B cell (primary cell): ENCODE measurements around the gene MAP3K4. TPM values are rescaled to one million over a fixed set of nuclear protein-coding genes. Genes with fewer than 3 reads are reported as not detected.

ENCODE experiments used
- ATAC-seq: fragments of 200-7000 bp; cut with Tn5 transposase; one replicate; pipeline ENCODE4 v1.10.0; 2021; ENCODE audit warnings: low read depth, mild to moderate bottlenecking, moderate number of reproducible peaks, moderate library complexity
- CTCF ChIA-PET: fragments of 350-600 bp; sonication (Branson Sonifier 250); formaldehyde crosslinking; loops from one replicate; lab custom pipeline; 2021; ENCODE audit warnings: antibody characterized with exemption, inconsistent platforms; lab: Charles Lee
- POLR2A ChIA-PET: fragments of 350-600 bp; sonication (Branson Sonifier 250); formaldehyde crosslinking; loops from one replicate; lab custom pipeline; 2021; ENCODE audit warnings: antibody characterized with exemption; lab: Charles Lee
- DNase-seq: peaks from one replicate; pipeline ENCODE4 v3.0.0; 2013
- H2AFZ ChIP-seq: 2 replicates; pipeline ENCODE4 v1.6.1; 2012; ENCODE audit warnings: mild to moderate bottlenecking, low read depth, low read length; ENCODE audit not compliant: insufficient read depth, poor library complexity, severe bottlenecking
- H3K27ac ChIP-seq, 2 donors: 1 replicate in 1 of 2; 2 replicates in 1 of 2; pipeline ENCODE4 v1.5.1; 2012 to 2013; ENCODE audit warnings: low read length in 2 of 2, mild to moderate bottlenecking in 2 of 2, moderate library complexity in 1 of 2
- H3K27me3 ChIP-seq, 4 experiments: fragments of 200-600 bp in 1 of 4; sonication (generic) in 1 of 4; replicated peaks in 1 of 4; 1 replicate in 2 of 4; 2 replicates in 2 of 4; pipeline versions ENCODE4 v1.6.1 to v1.7.0; 2013 to 2016; ENCODE audit warnings: low read length in 3 of 4, mild to moderate bottlenecking in 2 of 4, mixed read lengths in 1 of 4, moderate library complexity in 1 of 4; ENCODE audit not compliant: insufficient read depth in 4 of 4, control insufficient read depth in 3 of 4; ENCODE audit errors: control extremely low read depth in 1 of 4
- H3K36me3 ChIP-seq, 2 experiments: replicated peaks in 1 of 2; 1 replicate in 1 of 2; 2 replicates in 1 of 2; pipeline versions ENCODE4 v1.6.1 to v1.7.1; 2013; ENCODE audit warnings: low read length in 1 of 2; ENCODE audit not compliant: insufficient read depth in 2 of 2, control insufficient read depth in 1 of 2; ENCODE audit errors: control extremely low read depth in 1 of 2, extremely low read depth in 1 of 2
- H3K4me1 ChIP-seq, 2 donors: fragments of 200-600 bp in 1 of 2; sonication (generic) in 1 of 2; 1 replicate in 1 of 2; 2 replicates in 1 of 2; pipeline versions ENCODE4 v1.5.1 to v1.6.1; 2013 to 2017; ENCODE audit warnings: low read length in 2 of 2; ENCODE audit not compliant: control insufficient read depth in 2 of 2, insufficient read depth in 2 of 2
- H3K4me2 ChIP-seq: replicated peaks from 2 replicates; pipeline ENCODE3; 2012; ENCODE audit warnings: mild to moderate bottlenecking, low read depth, low read length; ENCODE audit not compliant: poor library complexity, severe bottlenecking
- H3K4me3 ChIP-seq, 5 experiments: fragments of 200-600 bp in 1 of 5; sonication (generic) in 1 of 5; 1 replicate in 3 of 5; 2 replicates in 2 of 5; pipeline versions ENCODE4 v1.5.1 to v1.7.0; 2011 to 2016; ENCODE audit warnings: low read length in 4 of 5, mild to moderate bottlenecking in 4 of 5, low read depth in 2 of 5, control low read depth in 1 of 5, moderate library complexity in 1 of 5; ENCODE audit not compliant: insufficient read depth in 1 of 5; ENCODE audit errors: control extremely low read depth in 1 of 5, extremely low read depth in 1 of 5
- H3K79me2 ChIP-seq: fragments of 200-600 bp; sonication (generic); one replicate; pipeline ENCODE4 v1.6.0; 2016; ENCODE audit warnings: low read length; ENCODE audit not compliant: control insufficient read depth, insufficient read depth
- H3K9ac ChIP-seq: fragments of 200-600 bp; sonication (generic); 2 replicates; pipeline ENCODE4 v1.6.1; 2017; ENCODE audit warnings: mild to moderate bottlenecking, low read length, moderate library complexity
- H3K9me3 ChIP-seq, 3 donors: one replicate each; pipeline versions ENCODE4 v1.6.1 to v1.7.1; 2013; ENCODE audit warnings: low read length in 2 of 3; ENCODE audit not compliant: control insufficient read depth in 2 of 3, insufficient read depth in 1 of 3; ENCODE audit errors: control extremely low read depth in 1 of 3
- H4K20me1 ChIP-seq: 2 replicates; pipeline ENCODE4 v1.6.0; 2012; ENCODE audit warnings: mild to moderate bottlenecking, low read length; ENCODE audit not compliant: insufficient read depth, control insufficient read depth, poor library complexity, severe bottlenecking
- H3K27ac Mint-ChIP-seq: one replicate; pipeline ENCODE4 v1.8.0; 2021; ENCODE audit warnings: mixed read lengths
- H3K27me3 Mint-ChIP-seq: one replicate; pipeline ENCODE4 v1.8.0; 2021; ENCODE audit warnings: mixed read lengths
- H3K4me1 Mint-ChIP-seq: one replicate; pipeline ENCODE4 v1.8.0; 2021; ENCODE audit warnings: mixed read lengths
- H3K4me3 Mint-ChIP-seq: one replicate; pipeline ENCODE4 v1.8.0; 2021; ENCODE audit warnings: mixed read lengths
- H3K9me3 Mint-ChIP-seq: one replicate; pipeline ENCODE4 v1.8.0; 2022; ENCODE audit warnings: mixed read lengths; ENCODE audit not compliant: insufficient read depth
- CTCF ChIP-seq: fragments of 200-600 bp; IDR thresholded peaks from one replicate; pipeline ENCODE4 v1.8.0; 2022; ENCODE audit warnings: antibody characterized with exemption, mild to moderate bottlenecking
- EZH2 ChIP-seq: IDR thresholded peaks from 2 replicates; pipeline ENCODE4 v1.6.1; 2012; ENCODE audit warnings: borderline replicate concordance, low read depth, mild to moderate bottlenecking, moderate library complexity, low read length; ENCODE audit not compliant: insufficient read depth, poor library complexity, severe bottlenecking
- WGBS: methylation state at CpG from one replicate; pipeline ENCODE4 v1.1.5; 2013; ENCODE audit warnings: missing lambda C conversion rate; ENCODE audit not compliant: insufficient coverage; 5-methylcytosine and 5-hydroxymethylcytosine counted together
- intact Hi-C: fragments of 100-400 bp; cut with micrococcal nuclease; formaldehyde crosslinking; loops from one replicate; pipeline ENCODE4 v1.10.0; 2022
- polyA minus RNA-seq: library from RNA; depleted of rRNA, polyadenylated mRNA; stranded (reverse); fragments of >200 nt; gene quantifications from 2 replicates; pipeline ENCODE4 v1.2.3, GENCODE V29; 2012
- polyA plus RNA-seq: library from polyadenylated mRNA; depleted of rRNA; stranded (reverse); fragments of >200 nt; gene quantifications from 2 replicates; pipeline ENCODE4 v1.2.3, GENCODE V29; 2012
- total RNA-seq, 2 donors: library from RNA; stranded (reverse); fragments of 120-200 nt in 1 of 2; gene quantifications; 1 replicate in 1 of 2; 2 replicates in 1 of 2; pipeline versions ENCODE4 v1.2.3 to v1.2.4, GENCODE V29; 2013 to 2022

MAP3K4 gene
- total RNA-seq (93.0 and 105 TPM in 2 replicates), polyA plus RNA-seq (19.2 and 24.4 TPM in 2 replicates), polyA minus RNA-seq (38.2 and 52.9 TPM in 2 replicates)
- 36.5 TPM for total RNA-seq (2013)

DNA sequence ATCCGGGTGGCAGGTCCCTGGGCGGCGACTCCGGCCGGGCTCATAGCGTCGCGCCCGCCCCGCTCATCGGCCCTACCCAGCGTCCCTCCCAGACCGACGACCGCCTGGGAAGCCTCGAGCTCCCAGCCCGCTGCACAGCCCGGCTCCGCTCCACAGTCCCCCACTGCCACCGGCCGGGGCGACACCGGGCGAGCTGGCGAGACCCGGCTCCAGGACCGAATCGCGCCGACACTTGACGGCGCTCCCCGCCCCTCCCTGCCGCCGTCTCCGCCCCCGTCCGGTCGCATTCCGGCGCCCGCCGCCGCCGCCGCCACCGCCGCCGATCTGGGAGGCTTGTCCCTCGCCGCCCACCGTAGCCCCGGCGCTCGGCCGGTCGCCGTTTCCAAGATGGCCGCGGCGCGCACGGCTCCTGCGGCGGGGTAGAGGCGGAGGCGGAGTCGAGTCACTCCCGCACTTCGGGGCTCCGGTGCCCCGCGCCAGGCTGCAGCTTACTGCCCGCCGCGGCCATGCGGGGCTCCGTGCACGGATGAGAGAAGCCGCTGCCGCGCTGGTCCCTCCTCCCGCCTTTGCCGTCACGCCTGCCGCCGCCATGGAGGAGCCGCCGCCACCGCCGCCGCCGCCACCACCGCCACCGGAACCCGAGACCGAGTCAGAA, at the start of gene MAP3K4:
Gene MAP3K4 (plus strand): TSS at position 364 of the 655 bp plus-strand sequence. CDS start 163 bp downstream, at position 527.
- DNase-seq (peak; percentile 92), ATAC-seq (peak; percentile 74)
- Mint-ChIP-seq H3K9me3 (no peaks in the 10 kb centered on the region), H3K27ac (peak within 1 kb of the TSS; percentile 95), H3K27me3 (peaks cover 10% of the 10 kb centered on the region), H3K4me3 (peak within 1 kb of the TSS; percentile 99), H3K4me1 (peaks cover 38% of the 10 kb centered on the region)
- Histone ChIP-seq H3K9me3 (peaks cover 0 to 4% (median 0%) of the 10 kb centered on the region in 3 donors), H3K9ac (peak within 1 kb of the TSS; percentile 87), H2AFZ (peak within 1 kb of the TSS; percentile 99), H3K4me2 (peak within 1 kb of the TSS; percentile 89), H3K27ac (peak within 1 kb of the TSS; percentile 65 to 81), H3K4me3 (peak within 1 kb of the TSS; percentile 75 to 92 (median 82)), H3K27me3 (peaks cover 0 to 2% (median 0%) of the 10 kb centered on the region in 4 experiments), H3K79me2 (peaks cover 46% of the 10 kb centered on the region), H4K20me1 (peaks cover 7% of the 10 kb centered on the region), H3K36me3 (no peaks in the 10 kb centered on the region), H3K4me1 (peaks cover 6 to 14% of the 10 kb centered on the region in 2 donors)
- ChIA-PET POLR2A (interaction anchor here (0.6 kb wide), 1 partner anchor 106 kb away, joined by 3 read pairs; no protein-coding TSS in a partner anchor), CTCF (interaction anchor here (1.3 to 2.2 kb wide), 2 partner anchors 58 to 61 kb away, joined by 3 to 6 read pairs; no protein-coding TSS in a partner anchor)
- TF ChIP-seq CTCF (no peak), EZH2 (no peak)
- intact Hi-C loops, result loop anchor here (2.0 to 10.0 kb wide), 5 partner anchors 181 to 1736 kb away; partner anchors contain the start of genes AGPAT4, PACRG, PRKN and SOD2
- WGBS, result under 1% methylated on average over 97 of the region's 97 CpGs

- Histone ChIP-seq H3K27me3 (peaks cover 0 to 7% (median 4%) of the 10 kb centered on the region in 4 experiments), H4K20me1 (no peaks in the 10 kb centered on the region), H3K79me2 (no peaks in the 10 kb centered on the region), H3K4me1 (no peaks in the 10 kb centered on the region), H3K36me3 (no peaks in the 10 kb centered on the region), H2AFZ (no peak overlapping the region), H3K4me2 (no peak overlapping the region), H3K9me3 (no peaks in the 10 kb centered on the region), H3K4me3 (no peak overlapping the region), H3K27ac (no peak overlapping the region), H3K9ac (no peak overlapping the region)
- Mint-ChIP-seq H3K4me1 (no peaks in the 10 kb centered on the region), H3K27me3 (peaks cover 17% of the 10 kb centered on the region), H3K27ac (no peak overlapping the region), H3K9me3 (no peaks in the 10 kb centered on the region), H3K4me3 (no peak overlapping the region)
- ChIA-PET POLR2A (no interaction called here), CTCF (no interaction called here)
- no peak for ATAC-seq
- no peak for TF ChIP-seq EZH2
- no peak for TF ChIP-seq CTCF
- intact Hi-C loops, result no loop called here
- no peak for DNase-seq
- 56% methylated on average over 2 of the region's 2 CpGs for WGBS
Measured at GRCh38 chr6:160943997-160944396, 47.6 kb upstream of the MAP3K4 start.
